ENCODE results near the gene GALNT17. TPM values are rescaled to one million over a fixed set of nuclear protein-coding genes. Genes with fewer than 3 reads are reported as not detected.
A peak's percentile ranks its signal among the peaks of the same experiment; 100 is the strongest.

GALNT17 gene
- total RNA-seq, 1 experiment from 2014 or later = not detected

GRCh38 chr7:71740174-71740560 lies 608.2 kb downstream of the GALNT17 start:
- ChIA-PET POLR2A (no interaction called here), CTCF (interaction anchor here (0.7 to 1.4 kb wide), 3 partner anchors 19 to 912 kb away, joined by 3 to 5 read pairs (median 3); no protein-coding TSS in a partner anchor)
- Mint-ChIP-seq H3K9me3 (ENCODE audit: unreplicated experiment) (no peaks in the 10 kb centered on the region), H3K4me3 (ENCODE audit: unreplicated experiment) (no peak overlapping the region), H3K36me3 (ENCODE audit: insufficient read depth, unreplicated experiment) (no peaks in the 10 kb centered on the region), H3K27me3 (ENCODE audit: insufficient read depth, unreplicated experiment) (no peaks in the 10 kb centered on the region), H3K27ac (ENCODE audit: low read depth, unreplicated experiment) (no peak overlapping the region), H3K4me1 (ENCODE audit: insufficient read depth, unreplicated experiment) (no peaks in the 10 kb centered on the region)
- intact Hi-C loops (cut with micrococcal nuclease) = no loop called here
- TF ChIP-seq CTCF (IDR thresholded peaks at IDR 0.05; ENCODE audit: unreplicated experiment) = no peak
- no TSS peak for BruUV-seq (replicated peaks)
- DNase-seq (ENCODE audit: unreplicated experiment) = no peak

- H3K27ac Mint-ChIP-seq (ENCODE audit: low read depth, unreplicated experiment) = no peak overlapping the region
- H3K4me3 Mint-ChIP-seq (ENCODE audit: unreplicated experiment) = no peak overlapping the region
- no TSS peak for BruUV-seq (replicated peaks)
- ChIA-PET CTCF (interaction anchor here (0.6 to 2.4 kb wide), 4 partner anchors 10 to 766 kb away, joined by 3 to 8 read pairs (median 3); no protein-coding TSS in a partner anchor), POLR2A (no interaction called here)
- no peak for TF ChIP-seq CTCF (IDR thresholded peaks at IDR 0.05; ENCODE audit: unreplicated experiment)
- H3K4me1 Mint-ChIP-seq (ENCODE audit: insufficient read depth, unreplicated experiment) = no peaks in the 10 kb centered on the region
- H3K9me3 Mint-ChIP-seq (ENCODE audit: unreplicated experiment) = peaks cover 5% of the 10 kb centered on the region
- no peaks in the 10 kb centered on the region for H3K36me3 Mint-ChIP-seq (ENCODE audit: insufficient read depth, unreplicated experiment)
- DNase-seq (ENCODE audit: unreplicated experiment) = no peak
- intact Hi-C loops (cut with micrococcal nuclease) = no loop called here
- H3K27me3 Mint-ChIP-seq (ENCODE audit: insufficient read depth, unreplicated experiment) = no peaks in the 10 kb centered on the region
Measured at GRCh38 chr7:71746006-71746405, 614.1 kb downstream of the GALNT17 start.

GRCh38 chr7:71750290-71750689 lies 618.3 kb downstream of the GALNT17 start:
- intact Hi-C loops (cut with micrococcal nuclease) = no loop called here
- Mint-ChIP-seq H3K4me1 (ENCODE audit: insufficient read depth, unreplicated experiment) (no peaks in the 10 kb centered on the region), H3K9me3 (ENCODE audit: unreplicated experiment) (peaks cover 5% of the 10 kb centered on the region), H3K36me3 (ENCODE audit: insufficient read depth, unreplicated experiment) (no peaks in the 10 kb centered on the region), H3K27me3 (ENCODE audit: insufficient read depth, unreplicated experiment) (no peaks in the 10 kb centered on the region), H3K4me3 (ENCODE audit: unreplicated experiment) (no peak overlapping the region), H3K27ac (ENCODE audit: low read depth, unreplicated experiment) (no peak overlapping the region)
- no peak for TF ChIP-seq CTCF (IDR thresholded peaks at IDR 0.05; ENCODE audit: unreplicated experiment)
- CTCF ChIA-PET = interaction anchor here (0.9 kb wide), 1 partner anchor 17 kb away, joined by 3 read pairs; no protein-coding TSS in a partner anchor
- no peak for DNase-seq (ENCODE audit: unreplicated experiment)
- BruUV-seq (replicated peaks) = no TSS peak
- POLR2A ChIA-PET = no interaction called here

- Mint-ChIP-seq H3K36me3 (ENCODE audit: insufficient read depth, unreplicated experiment) (no peaks in the 10 kb centered on the region), H3K4me3 (ENCODE audit: unreplicated experiment) (no peak overlapping the region), H3K27ac (ENCODE audit: low read depth, unreplicated experiment) (no peak overlapping the region), H3K9me3 (ENCODE audit: unreplicated experiment) (peaks cover 14% of the 10 kb centered on the region), H3K27me3 (ENCODE audit: insufficient read depth, unreplicated experiment) (no peaks in the 10 kb centered on the region), H3K4me1 (ENCODE audit: insufficient read depth, unreplicated experiment) (no peaks in the 10 kb centered on the region)
- ChIA-PET CTCF (interaction anchor here (0.5 to 1.9 kb wide), 12 partner anchors 19 to 1034 kb away, joined by 3 to 6 read pairs (median 4); no protein-coding TSS in a partner anchor), POLR2A (no interaction called here)
- peak; percentile 69 for TF ChIP-seq CTCF (IDR thresholded peaks at IDR 0.05; ENCODE audit: unreplicated experiment)
- intact Hi-C loops (cut with micrococcal nuclease) = no loop called here
- no peak for DNase-seq (ENCODE audit: unreplicated experiment)
- BruUV-seq (replicated peaks) = no TSS peak
Measured at GRCh38 chr7:71752171-71752935, 620.4 kb downstream of the GALNT17 start.

Data from MCF 10A (cell line).